Measurements from ENCODE around the gene TSPAN10.

The TSPAN10 gene

GRCh38 chr17:81666092-81666341 is 29.0 kb downstream of the TSPAN10 start:
- no peaks in the 10 kb centered on the region for H3K9me3 ChIP-seq
- H3K36me3 ChIP-seq: peaks cover 14 to 27% (median 16%) of the 10 kb centered on the region in 3 donors
- intact Hi-C loops (cut with DNase I; ENCODE audit: low total_unique reads): loop anchor here (2.0 kb wide), 1 partner anchor 29 kb away; the partner anchor contains the start of genes NPLOC4 and TSPAN10
- peak overlapping the region; percentile 86 to 92 for H3K27ac ChIP-seq
- peak overlapping the region; percentile 87 to 95 for H3K4me3 ChIP-seq
- peaks cover 0 to 30% (median 23%) of the 10 kb centered on the region in 4 donors for H3K4me1 ChIP-seq
- TF ChIP-seq, protein P1, sequence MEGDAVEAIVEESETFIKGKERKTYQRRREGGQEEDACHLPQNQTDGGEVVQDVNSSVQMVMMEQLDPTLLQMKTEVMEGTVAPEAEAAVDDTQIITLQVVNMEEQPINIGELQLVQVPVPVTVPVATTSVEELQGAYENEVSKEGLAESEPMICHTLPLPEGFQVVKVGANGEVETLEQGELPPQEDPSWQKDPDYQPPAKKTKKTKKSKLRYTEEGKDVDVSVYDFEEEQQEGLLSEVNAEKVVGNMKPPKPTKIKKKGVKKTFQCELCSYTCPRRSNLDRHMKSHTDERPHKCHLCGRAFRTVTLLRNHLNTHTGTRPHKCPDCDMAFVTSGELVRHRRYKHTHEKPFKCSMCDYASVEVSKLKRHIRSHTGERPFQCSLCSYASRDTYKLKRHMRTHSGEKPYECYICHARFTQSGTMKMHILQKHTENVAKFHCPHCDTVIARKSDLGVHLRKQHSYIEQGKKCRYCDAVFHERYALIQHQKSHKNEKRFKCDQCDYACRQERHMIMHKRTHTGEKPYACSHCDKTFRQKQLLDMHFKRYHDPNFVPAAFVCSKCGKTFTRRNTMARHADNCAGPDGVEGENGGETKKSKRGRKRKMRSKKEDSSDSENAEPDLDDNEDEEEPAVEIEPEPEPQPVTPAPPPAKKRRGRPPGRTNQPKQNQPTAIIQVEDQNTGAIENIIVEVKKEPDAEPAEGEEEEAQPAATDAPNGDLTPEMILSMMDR (IDR thresholded peaks at IDR 0.05): no peak
- DNase-seq: no peak
- no peaks in the 10 kb centered on the region for H3K27me3 ChIP-seq

DNA sequence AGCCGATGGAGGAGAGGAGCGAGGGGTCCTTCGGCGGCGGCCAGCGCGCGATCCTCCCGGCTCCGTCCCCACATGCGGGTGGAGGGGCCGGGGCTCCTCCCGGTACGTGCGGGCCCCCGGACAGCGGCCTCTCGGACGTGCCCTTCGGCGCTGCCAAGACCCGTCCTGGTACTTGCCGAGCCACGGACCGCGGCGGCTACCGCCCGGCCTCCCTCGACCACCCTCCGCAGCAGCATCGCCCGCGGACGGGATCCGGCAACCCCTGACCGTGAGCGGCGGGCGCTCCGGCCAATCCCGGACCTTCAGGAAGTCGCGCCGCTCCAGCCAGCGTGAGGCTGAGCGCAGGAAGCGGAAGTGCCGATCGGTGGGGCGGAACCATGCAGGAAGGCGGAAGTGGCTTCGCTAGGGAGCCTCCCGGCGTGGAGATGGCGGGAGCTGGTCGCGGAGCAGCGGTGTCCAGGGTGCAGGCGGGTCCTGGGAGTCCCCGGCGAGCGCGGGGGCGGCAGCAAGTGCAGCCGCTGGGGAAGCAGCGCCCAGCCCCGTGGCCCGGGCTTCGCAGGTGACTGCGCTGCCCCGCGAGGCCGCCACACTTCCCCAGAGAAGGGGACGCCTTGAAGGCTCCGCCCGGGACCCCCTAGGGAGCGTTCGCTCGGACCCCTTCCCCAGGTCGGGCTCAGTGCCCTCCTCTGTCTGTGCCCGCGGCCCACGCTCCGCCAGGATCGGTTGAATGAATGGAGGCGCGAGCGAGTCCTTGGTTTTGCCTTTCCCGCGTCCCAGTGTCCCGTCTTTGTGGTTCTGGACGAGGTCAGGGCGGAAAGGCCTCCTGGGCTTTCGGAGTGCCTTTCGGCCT is 29.6 kb downstream of the TSPAN10 start, which contains the start of the genes CCDC137 and OXLD1:
CCDC137 (plus strand) TSS at position 396 of the 850 bp plus-strand sequence; CDS start at position 426, 30 bp downstream.
OXLD1 (minus strand) TSS at position 264 of the 850 bp plus-strand sequence; CDS start at position 236, 28 bp downstream.
- H3K4me1 ChIP-seq: peaks cover 0 to 30% (median 23%) of the 10 kb centered on the region in 4 donors
- H3K27ac ChIP-seq: peak within 1 kb of the TSS; percentile 86 to 92
- intact Hi-C loops (cut with DNase I; ENCODE audit: low total_unique reads): loop anchor here (2.0 kb wide), 1 partner anchor 30 kb away; the partner anchor contains the start of genes NPLOC4 and TSPAN10
- TF ChIP-seq, protein P1 (IDR thresholded peaks at IDR 0.05): no peak
- no peaks in the 10 kb centered on the region for H3K27me3 ChIP-seq
- peak within 1 kb of the TSS; percentile 87 to 95 for H3K4me3 ChIP-seq
- peaks cover 16 to 33% (median 21%) of the 10 kb centered on the region in 3 donors for H3K36me3 ChIP-seq
- peak; percentile 94 to 97 for DNase-seq
- no peaks in the 10 kb centered on the region for H3K9me3 ChIP-seq

DNA sequence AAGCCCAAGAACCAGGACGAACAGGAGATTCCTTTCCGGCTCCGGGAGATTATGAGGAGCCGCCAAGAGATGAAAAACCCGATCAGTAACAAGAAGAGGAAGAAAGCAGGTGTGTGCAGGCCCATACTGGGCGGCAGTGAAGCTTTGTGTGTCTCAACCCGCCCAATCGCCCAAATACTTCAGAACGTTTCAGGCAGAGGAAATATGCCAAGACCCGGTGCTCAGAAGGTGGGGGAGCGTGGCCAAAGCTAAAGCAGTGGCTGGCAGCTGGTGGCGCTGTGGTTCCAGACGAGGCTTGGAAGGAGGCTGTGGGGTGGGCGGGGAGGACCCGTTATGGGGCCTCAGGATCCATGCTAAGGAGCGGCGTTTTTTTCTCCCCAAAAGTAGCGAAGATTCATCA is 30.8 kb downstream of the TSPAN10 start:
- H3K36me3 ChIP-seq: peaks cover 28 to 44% (median 33%) of the 10 kb centered on the region in 3 donors
- no peak overlapping the region for H3K4me3 ChIP-seq
- intact Hi-C loops (cut with DNase I; ENCODE audit: low total_unique reads): loop anchor here (2.0 kb wide), 1 partner anchor 31 kb away; the partner anchor contains the start of genes NPLOC4 and TSPAN10
- no peaks in the 10 kb centered on the region for H3K9me3 ChIP-seq
- H3K27me3 ChIP-seq: no peaks in the 10 kb centered on the region
- TF ChIP-seq, protein P1 (IDR thresholded peaks at IDR 0.05): no peak
- DNase-seq: no peak
- H3K4me1 ChIP-seq: peaks cover 0 to 30% (median 23%) of the 10 kb centered on the region in 4 donors
- no peak overlapping the region for H3K27ac ChIP-seq

DNA sequence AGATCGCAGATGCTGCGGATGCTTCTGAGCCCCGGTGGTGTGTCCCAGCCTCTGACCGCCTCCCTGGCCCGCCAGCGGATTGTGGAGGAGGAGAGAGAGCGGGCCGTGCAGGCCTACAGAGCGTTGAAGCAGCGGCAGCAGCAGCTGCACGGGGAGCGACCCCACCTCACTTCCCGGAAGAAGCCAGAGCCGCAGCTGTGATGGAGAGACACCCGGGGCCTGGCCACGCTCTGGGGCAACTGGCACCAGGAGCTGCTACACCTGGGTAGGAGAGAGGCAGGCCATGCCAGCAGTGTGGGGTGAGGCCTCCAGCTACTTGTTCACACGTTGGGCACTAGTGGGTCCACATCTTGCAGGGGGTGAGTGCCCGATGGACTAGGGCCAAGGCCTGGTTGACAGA is 35.5 kb downstream of the TSPAN10 start:
- H3K27me3 ChIP-seq: no peaks in the 10 kb centered on the region
- TF ChIP-seq, protein P1 (IDR thresholded peaks at IDR 0.05): no peak
- no peak overlapping the region for H3K4me3 ChIP-seq
- H3K9me3 ChIP-seq: no peaks in the 10 kb centered on the region
- H3K36me3 ChIP-seq: peaks cover 29 to 59% (median 47%) of the 10 kb centered on the region in 3 donors
- no peak for DNase-seq
- intact Hi-C loops (cut with DNase I; ENCODE audit: low total_unique reads): no loop called here
- no peak overlapping the region for H3K27ac ChIP-seq
- peaks cover 0 to 21% (median 8%) of the 10 kb centered on the region in 4 donors for H3K4me1 ChIP-seq

DNA sequence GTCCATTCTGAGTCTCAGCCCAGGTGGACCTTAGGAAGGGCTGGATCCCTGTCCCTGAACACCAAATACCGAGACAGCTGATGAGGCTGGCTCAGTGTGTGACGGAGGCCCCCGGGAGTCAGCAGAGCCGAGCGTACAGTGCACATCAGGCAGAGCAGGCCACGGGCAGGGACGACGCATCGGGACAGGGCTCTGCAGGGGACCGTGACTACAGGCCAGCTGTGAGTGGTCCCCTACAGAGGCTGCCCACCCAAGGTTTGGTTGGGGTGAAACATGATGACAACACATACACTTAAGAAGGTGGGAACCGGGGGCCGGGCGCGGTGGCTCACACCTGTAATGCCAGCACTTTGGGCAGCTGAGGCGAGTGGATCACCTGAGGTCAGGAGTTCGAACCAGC is 36.0 kb downstream of the TSPAN10 start:
- DNase-seq: no peak
- TF ChIP-seq, protein P1 (IDR thresholded peaks at IDR 0.05): no peak
- Histone ChIP-seq H3K27ac (no peak overlapping the region), H3K9me3 (no peaks in the 10 kb centered on the region), H3K4me1 (peaks cover 0 to 17% (median 3%) of the 10 kb centered on the region in 4 donors), H3K4me3 (no peak overlapping the region), H3K27me3 (no peaks in the 10 kb centered on the region), H3K36me3 (peaks cover 29 to 59% (median 47%) of the 10 kb centered on the region in 3 donors)
- intact Hi-C loops (cut with DNase I; ENCODE audit: low total_unique reads): no loop called here
